Karpas-422 (cell line): ENCODE measurements around the gene FGF1. TPM values are rescaled to one million over a fixed set of nuclear protein-coding genes. Genes with fewer than 3 reads are reported as not detected.

Source experiments
- DNase-seq: peaks from one replicate; pipeline ENCODE4 v3.0.0-alpha.2; 2015
- H2AFZ ChIP-seq: fragments of 200-600 bp; sonication (generic); 2 replicates; pipeline ENCODE4 v1.6.1; 2014; ENCODE audit warnings: antibody characterized with exemption, low read length, mixed read lengths
- H3K27ac ChIP-seq: fragments of 200-600 bp; sonication (generic); 2 replicates; pipeline ENCODE4 v1.5.1; 2014; ENCODE audit warnings: mild to moderate bottlenecking, low read length, moderate library complexity
- H3K27me3 ChIP-seq: fragments of 200-600 bp; sonication (generic); 2 replicates; pipeline ENCODE4 v1.6.1; 2014; ENCODE audit warnings: low read length, mixed read lengths
- H3K36me3 ChIP-seq: fragments of 200-600 bp; sonication (generic); 2 replicates; pipeline ENCODE4 v1.6.1; 2014; ENCODE audit warnings: low read length, mixed read lengths; ENCODE audit not compliant: insufficient read depth
- H3K4me1 ChIP-seq: fragments of 200-600 bp; sonication (generic); 2 replicates; pipeline ENCODE4 v1.6.1; 2014; ENCODE audit warnings: mild to moderate bottlenecking, low read length, mixed read lengths
- H3K4me2 ChIP-seq: fragments of 200-600 bp; sonication (generic); 2 replicates; pipeline ENCODE4 v1.6.1; 2014; ENCODE audit warnings: low read length, low read depth, mild to moderate bottlenecking; ENCODE audit not compliant: poor library complexity, severe bottlenecking
- H3K4me3 ChIP-seq: fragments of 200-600 bp; sonication (generic); 2 replicates; pipeline ENCODE4 v1.5.1; 2014; ENCODE audit warnings: mild to moderate bottlenecking, antibody characterized with exemption, low read length, mixed read lengths
- H3K79me2 ChIP-seq: fragments of 200-600 bp; sonication (generic); 2 replicates; pipeline ENCODE4 v1.6.1; 2014; ENCODE audit warnings: mild to moderate bottlenecking, low read length, mixed read lengths
- H3K9ac ChIP-seq: fragments of 200-600 bp; sonication (generic); 2 replicates; pipeline ENCODE4 v1.6.0; 2014; ENCODE audit warnings: low read length
- H3K9me2 ChIP-seq: fragments of 200-600 bp; sonication (generic), shearing (Covaris generic); replicated peaks from 2 replicates; pipeline ENCODE4 v1.6.0; 2014; ENCODE audit warnings: mild to moderate bottlenecking, low read length, moderate library complexity; ENCODE audit not compliant: insufficient read depth
- H3K9me3 ChIP-seq: fragments of 300-700, 200-600 bp; sonication (generic); 2 replicates; pipeline ENCODE4 v1.6.1; 2014; ENCODE audit warnings: low read length, mixed read lengths
- H4K20me1 ChIP-seq: fragments of 200-600 bp; sonication (generic); 2 replicates; pipeline ENCODE4 v1.6.1; 2014; ENCODE audit warnings: mild to moderate bottlenecking, antibody characterized with exemption, low read length, low read depth; ENCODE audit not compliant: insufficient read depth
- total RNA-seq: library from RNA; depleted of rRNA; stranded (reverse); fragments of >200 nt; shearing (Covaris generic); gene quantifications from 2 replicates; pipeline ENCODE4 v1.2.3, GENCODE V29; 2014; ENCODE audit warnings: low replicate concordance

The FGF1 gene
- total RNA-seq, 1 experiment from 2014 or later = not detected

- Histone ChIP-seq H4K20me1 (no peaks in the 10 kb centered on the region), H2AFZ (no peak overlapping the region), H3K9me2 (no peaks in the 10 kb centered on the region), H3K9ac (no peak overlapping the region), H3K4me3 (no peak overlapping the region), H3K4me2 (no peak overlapping the region), H3K9me3 (no peaks in the 10 kb centered on the region), H3K79me2 (no peaks in the 10 kb centered on the region), H3K27ac (no peak overlapping the region), H3K4me1 (no peaks in the 10 kb centered on the region), H3K36me3 (no peaks in the 10 kb centered on the region), H3K27me3 (no peaks in the 10 kb centered on the region)
- no peak for DNase-seq
Measured at GRCh38 chr5:142590451-142591231, 95.2 kb downstream of the FGF1 start.

- Histone ChIP-seq H3K9ac (no peak overlapping the region), H2AFZ (no peak overlapping the region), H3K27me3 (no peaks in the 10 kb centered on the region), H3K4me1 (no peaks in the 10 kb centered on the region), H3K27ac (no peak overlapping the region), H3K9me2 (no peaks in the 10 kb centered on the region), H3K36me3 (no peaks in the 10 kb centered on the region), H4K20me1 (no peaks in the 10 kb centered on the region), H3K79me2 (no peaks in the 10 kb centered on the region), H3K4me2 (no peak overlapping the region), H3K4me3 (no peak overlapping the region), H3K9me3 (no peaks in the 10 kb centered on the region)
- no peak for DNase-seq
Measured at GRCh38 chr5:142589720-142590119, 96.2 kb downstream of the FGF1 start.

GRCh38 chr5:142587354-142587965 is 98.4 kb downstream of the FGF1 start:
- no peak overlapping the region for H3K9ac ChIP-seq
- no peaks in the 10 kb centered on the region for H3K9me2 ChIP-seq
- H3K4me3 ChIP-seq = no peak overlapping the region
- H3K27me3 ChIP-seq = no peaks in the 10 kb centered on the region
- H3K9me3 ChIP-seq = no peaks in the 10 kb centered on the region
- DNase-seq = peak; percentile 76
- no peak overlapping the region for H3K4me2 ChIP-seq
- H4K20me1 ChIP-seq = no peaks in the 10 kb centered on the region
- no peaks in the 10 kb centered on the region for H3K79me2 ChIP-seq
- no peak overlapping the region for H2AFZ ChIP-seq
- H3K4me1 ChIP-seq = no peaks in the 10 kb centered on the region
- H3K27ac ChIP-seq = no peak overlapping the region
- no peaks in the 10 kb centered on the region for H3K36me3 ChIP-seq

GRCh38 chr5:142586552-142586951 is 99.3 kb downstream of the FGF1 start:
- Histone ChIP-seq H2AFZ (no peak overlapping the region), H3K4me3 (no peak overlapping the region), H3K4me1 (no peaks in the 10 kb centered on the region), H3K27me3 (no peaks in the 10 kb centered on the region), H4K20me1 (no peaks in the 10 kb centered on the region), H3K79me2 (no peaks in the 10 kb centered on the region), H3K9ac (no peak overlapping the region), H3K9me3 (no peaks in the 10 kb centered on the region), H3K36me3 (no peaks in the 10 kb centered on the region), H3K9me2 (no peaks in the 10 kb centered on the region), H3K27ac (no peak overlapping the region), H3K4me2 (no peak overlapping the region)
- DNase-seq = no peak

- Histone ChIP-seq H3K36me3 (no peaks in the 10 kb centered on the region), H3K27me3 (no peaks in the 10 kb centered on the region), H3K79me2 (no peaks in the 10 kb centered on the region), H3K27ac (no peak overlapping the region), H3K4me2 (no peak overlapping the region), H3K4me3 (no peak overlapping the region), H3K9me3 (no peaks in the 10 kb centered on the region), H3K4me1 (no peaks in the 10 kb centered on the region), H4K20me1 (no peaks in the 10 kb centered on the region), H3K9me2 (no peaks in the 10 kb centered on the region), H3K9ac (no peak overlapping the region), H2AFZ (no peak overlapping the region)
- no peak for DNase-seq
Measured at GRCh38 chr5:142585451-142585850, 100.4 kb downstream of the FGF1 start.

- no peak overlapping the region for H3K4me2 ChIP-seq
- H3K9me3 ChIP-seq = no peaks in the 10 kb centered on the region
- H3K9me2 ChIP-seq = no peaks in the 10 kb centered on the region
Measured at GRCh38 chr5:142584891-142585290, 101.0 kb downstream of the FGF1 start.

GRCh38 chr5:142578161-142578830 is 107.6 kb downstream of the FGF1 start:
- Histone ChIP-seq H3K27me3 (no peaks in the 10 kb centered on the region), H2AFZ (no peak overlapping the region), H3K4me3 (no peak overlapping the region), H3K4me1 (no peaks in the 10 kb centered on the region), H3K9me3 (no peaks in the 10 kb centered on the region), H3K9me2 (no peaks in the 10 kb centered on the region), H3K36me3 (no peaks in the 10 kb centered on the region), H3K4me2 (no peak overlapping the region), H3K27ac (no peak overlapping the region), H3K9ac (no peak overlapping the region), H3K79me2 (no peaks in the 10 kb centered on the region), H4K20me1 (no peaks in the 10 kb centered on the region)
- DNase-seq = no peak

More at GRCh38 chr5:142584891-142585290, 101.0 kb downstream of the FGF1 start:
- no peaks in the 10 kb centered on the region for H3K79me2 ChIP-seq
- no peak for DNase-seq
- H4K20me1 ChIP-seq = no peaks in the 10 kb centered on the region
- H3K9ac ChIP-seq = no peak overlapping the region
- no peak overlapping the region for H2AFZ ChIP-seq
- H3K4me3 ChIP-seq = no peak overlapping the region
- no peaks in the 10 kb centered on the region for H3K4me1 ChIP-seq
- no peaks in the 10 kb centered on the region for H3K36me3 ChIP-seq
- H3K27ac ChIP-seq = no peak overlapping the region
- no peaks in the 10 kb centered on the region for H3K27me3 ChIP-seq

GRCh38 chr5:142576804-142577203 is 109.1 kb downstream of the FGF1 start:
- Histone ChIP-seq H4K20me1 (no peaks in the 10 kb centered on the region), H3K27me3 (no peaks in the 10 kb centered on the region), H3K9me3 (no peaks in the 10 kb centered on the region), H2AFZ (no peak overlapping the region), H3K4me2 (no peak overlapping the region), H3K27ac (no peak overlapping the region), H3K9ac (no peak overlapping the region), H3K9me2 (no peaks in the 10 kb centered on the region), H3K4me3 (no peak overlapping the region), H3K79me2 (no peaks in the 10 kb centered on the region), H3K4me1 (no peaks in the 10 kb centered on the region), H3K36me3 (no peaks in the 10 kb centered on the region)
- DNase-seq = no peak
